CD4-positive, alpha-beta T cell treated with Interleukin-6 at 100 ng/mL for 8 hours (primary cell): ENCODE measurements around the gene OSBP2.
"Not testable (repeated sequence)": the region's sequence is repeated elsewhere in the genome, so short reads cannot be mapped to it uniquely, and the experiment has no call there.

Experiments
- DNase-seq: peaks from one replicate; pipeline ENCODE4 v3.0.0-alpha.2; 2020; ENCODE audit warnings: mixed read lengths, low spot score

The OSBP2 gene

GRCh38 chr22:30763815-30764673 is 69.4 kb downstream of the OSBP2 start:
- DNase-seq, result peak; percentile 46

- no peak for DNase-seq
Observed at GRCh38 chr22:30767661-30768060, 73.0 kb downstream of the OSBP2 start.

- DNase-seq, result no peak
Observed at GRCh38 chr22:30770716-30771115, 76.0 kb downstream of the OSBP2 start.

GRCh38 chr22:30773919-30774318 is 79.2 kb downstream of the OSBP2 start:
- DNase-seq, result no peak

- no peak for DNase-seq
Observed at GRCh38 chr22:30774566-30774965, 79.9 kb downstream of the OSBP2 start.

- no peak for DNase-seq
Observed at GRCh38 chr22:30776476-30776875, 81.8 kb downstream of the OSBP2 start.

GRCh38 chr22:30777146-30777545 is 82.5 kb downstream of the OSBP2 start:
- DNase-seq, result not testable (repeated sequence)

- no peak for DNase-seq
Observed at GRCh38 chr22:30777587-30777986, 82.9 kb downstream of the OSBP2 start.

- DNase-seq, result no peak
Observed at GRCh38 chr22:30778261-30778660, 83.6 kb downstream of the OSBP2 start.

GRCh38 chr22:30780026-30780425 is 85.4 kb downstream of the OSBP2 start:
- DNase-seq, result no peak

- DNase-seq, result no peak
Observed at GRCh38 chr22:30781271-30781875, 86.7 kb downstream of the OSBP2 start.

GRCh38 chr22:30782613-30783012 is 87.9 kb downstream of the OSBP2 start:
- DNase-seq, result no peak

GRCh38 chr22:30783021-30783420 is 88.3 kb downstream of the OSBP2 start:
- no peak for DNase-seq

- DNase-seq, result no peak
Observed at GRCh38 chr22:30785527-30785926, 90.9 kb downstream of the OSBP2 start.

GRCh38 chr22:30790366-30790765 is 95.7 kb downstream of the OSBP2 start:
- no peak for DNase-seq

- DNase-seq, result no peak
Observed at GRCh38 chr22:30792456-30792855, 97.8 kb downstream of the OSBP2 start.

- no peak for DNase-seq
Observed at GRCh38 chr22:30795118-30795517, 100.4 kb downstream of the OSBP2 start.

- no peak for DNase-seq
Observed at GRCh38 chr22:30801695-30802094, 107.0 kb downstream of the OSBP2 start.

GRCh38 chr22:30802202-30803166 is 107.8 kb downstream of the OSBP2 start:
- peak; percentile 38 for DNase-seq

- DNase-seq, result no peak
Observed at GRCh38 chr22:30803679-30804078, 109.0 kb downstream of the OSBP2 start.

GRCh38 chr22:30804626-30805025 is 110.0 kb downstream of the OSBP2 start:
- no peak for DNase-seq

GRCh38 chr22:30806391-30806861 is 111.8 kb downstream of the OSBP2 start:
- no peak for DNase-seq
